Vagina (tissue), 2 donors: ENCODE data around the gene WDR48.

Experiments used
- CTCF ChIP-seq, 3 experiments: fragments of 450-650 bp in 2 of 3; fragments of 200-600 bp in 1 of 3; sonication (generic) in 1 of 3; IDR thresholded peaks; one replicate each; pipeline ENCODE4 v1.5.1; 2017 to 2019; ENCODE audit warnings: antibody characterized with exemption in 3 of 3, mild to moderate bottlenecking in 2 of 3, moderate library complexity in 2 of 3
- POLR2A ChIP-seq, 2 donors: fragments of 450-650 bp; IDR thresholded peaks; one replicate each; pipeline ENCODE4 v1.6.1; 2017; ENCODE audit warnings: antibody characterized with exemption in 2 of 2, mild to moderate bottlenecking in 2 of 2, moderate library complexity in 2 of 2

GRCh38 chr3:39024497-39024896, 27.3 kb upstream of the WDR48 start:
- no peak for TF ChIP-seq CTCF (IDR thresholded peaks at IDR 0.05)
- no peak for TF ChIP-seq POLR2A (IDR thresholded peaks at IDR 0.05)
